Measurements from ENCODE around the gene MGAT2. TPM values are rescaled to one million over a fixed set of nuclear protein-coding genes. Genes with fewer than 3 reads are reported as not detected.

Gene MGAT2
- polyA plus RNA-seq, 1 of the 3 experiments (the other 2 are of a cell fraction), result 20.6 TPM

GRCh38 chr14:49634547-49635334 is 14.1 kb downstream of the MGAT2 start, which contains the start of gene DNAAF2 (continued):
- TF ChIP-seq ZBTB33 (IDR thresholded peaks at IDR 0.05; ENCODE audit: borderline replicate concordance, low read depth), result no peak
- no peak for TF ChIP-seq REST (IDR thresholded peaks at IDR 0.05; ENCODE audit: low read depth, low read length)
- no peak for TF ChIP-seq FOSL2 (IDR thresholded peaks at IDR 0.05; ENCODE audit: borderline replicate concordance, low read depth)
- no peak for TF ChIP-seq FOXJ3 (CRISPR knock-in tag; IDR thresholded peaks at IDR 0.05)
- no peak for TF ChIP-seq TEAD4 (IDR thresholded peaks at IDR 0.05; ENCODE audit: borderline replicate concordance, insufficient read depth)
- no peak for TF ChIP-seq IRF3 (IDR thresholded peaks at IDR 0.05; ENCODE audit: low read depth, low read length)
- TF ChIP-seq NFIC (IDR thresholded peaks at IDR 0.05; ENCODE audit: borderline replicate concordance), result no peak
- no peak for TF ChIP-seq YY1 (IDR thresholded peaks at IDR 0.05; ENCODE audit: low read depth)
- TF ChIP-seq USF2 (IDR thresholded peaks at IDR 0.05; ENCODE audit: borderline replicate concordance, low read depth, low read length), result no peak
- TF ChIP-seq RCOR1 (IDR thresholded peaks at IDR 0.05; ENCODE audit: low read length), result no peak
- TF ChIP-seq EZH2phosphoT487 (IDR thresholded peaks at IDR 0.05; ENCODE audit: borderline replicate concordance, low read depth), result no peak
- TF ChIP-seq RXRA (IDR thresholded peaks at IDR 0.05; ENCODE audit: borderline replicate concordance, low read depth), result no peak
- TF ChIP-seq FOXM1 (IDR thresholded peaks at IDR 0.05; ENCODE audit: low read depth), result no peak
- TF ChIP-seq TCF12 (IDR thresholded peaks at IDR 0.05), result no peak
- TF ChIP-seq TAF1 (IDR thresholded peaks at IDR 0.05; ENCODE audit: borderline replicate concordance, low read depth, low read length), result no peak
- TF ChIP-seq EP300 (IDR thresholded peaks at IDR 0.05; ENCODE audit: borderline replicate concordance in 1 of 2, low read depth in 1 of 2, low read length in 1 of 2), result no peak
- no peak; the same call in none of the 2 replicates for TF ChIP-seq ELF1 (IDR thresholded peaks at IDR 0.05)
- TF ChIP-seq RFX5 (IDR thresholded peaks at IDR 0.05; ENCODE audit: low read length), result no peak
- peak; percentile 68 for TF ChIP-seq MAX (IDR thresholded peaks at IDR 0.05; ENCODE audit: low read depth)
- TF ChIP-seq POLR2AphosphoS5 (IDR thresholded peaks at IDR 0.05; ENCODE audit: low read depth, low read length), result no peak
- no peak for TF ChIP-seq RAD21 (IDR thresholded peaks at IDR 0.05; ENCODE audit: low read length)

All from SK-N-SH (cell line).